Measurements from ENCODE around the gene CRYBG3. TPM values are rescaled to one million over a fixed set of nuclear protein-coding genes. Genes with fewer than 3 reads are reported as not detected.

Gene CRYBG3
- total RNA-seq, 1 donor from 2014 or later: 19.9 TPM

DNA sequence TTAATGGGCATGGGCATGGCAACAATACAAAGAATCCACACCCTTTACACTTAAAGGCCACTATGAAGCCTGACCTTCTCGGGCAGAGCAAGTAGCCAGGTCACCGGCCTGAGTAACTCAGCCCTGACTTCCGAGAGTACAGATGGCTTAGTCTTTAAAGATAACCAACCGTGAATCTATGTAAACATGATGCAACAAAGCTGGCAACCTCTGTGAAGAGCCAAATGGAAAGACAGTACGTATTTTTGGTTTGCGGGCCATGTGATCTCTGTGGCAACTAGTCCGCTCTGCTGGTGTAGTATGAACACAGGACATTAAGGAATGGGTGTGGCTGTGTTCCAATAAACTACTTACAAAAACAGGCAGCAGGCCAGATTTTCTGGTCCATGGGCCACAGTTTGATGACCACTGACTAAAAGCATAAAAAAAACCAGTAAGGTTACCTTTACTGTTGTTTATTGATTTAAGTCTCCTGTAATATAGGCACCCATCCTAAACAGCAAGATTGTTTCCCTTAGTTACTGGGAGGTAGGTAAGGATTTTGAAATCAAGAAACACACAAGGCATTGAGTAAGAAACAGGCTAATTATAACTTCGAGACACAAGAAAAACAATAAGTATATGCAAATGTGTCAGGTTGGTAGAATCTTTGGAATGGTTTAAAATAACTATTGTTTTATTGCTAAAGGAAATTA is 136.0 kb downstream of the CRYBG3 start:
- H3K4me3 ChIP-seq: no peak overlapping the region
- H3K4me1 ChIP-seq: peaks cover 15% of the 10 kb centered on the region
- H3K27me3 ChIP-seq (ENCODE audit: low read depth): no peaks in the 10 kb centered on the region
- TF ChIP-seq, protein P1, sequence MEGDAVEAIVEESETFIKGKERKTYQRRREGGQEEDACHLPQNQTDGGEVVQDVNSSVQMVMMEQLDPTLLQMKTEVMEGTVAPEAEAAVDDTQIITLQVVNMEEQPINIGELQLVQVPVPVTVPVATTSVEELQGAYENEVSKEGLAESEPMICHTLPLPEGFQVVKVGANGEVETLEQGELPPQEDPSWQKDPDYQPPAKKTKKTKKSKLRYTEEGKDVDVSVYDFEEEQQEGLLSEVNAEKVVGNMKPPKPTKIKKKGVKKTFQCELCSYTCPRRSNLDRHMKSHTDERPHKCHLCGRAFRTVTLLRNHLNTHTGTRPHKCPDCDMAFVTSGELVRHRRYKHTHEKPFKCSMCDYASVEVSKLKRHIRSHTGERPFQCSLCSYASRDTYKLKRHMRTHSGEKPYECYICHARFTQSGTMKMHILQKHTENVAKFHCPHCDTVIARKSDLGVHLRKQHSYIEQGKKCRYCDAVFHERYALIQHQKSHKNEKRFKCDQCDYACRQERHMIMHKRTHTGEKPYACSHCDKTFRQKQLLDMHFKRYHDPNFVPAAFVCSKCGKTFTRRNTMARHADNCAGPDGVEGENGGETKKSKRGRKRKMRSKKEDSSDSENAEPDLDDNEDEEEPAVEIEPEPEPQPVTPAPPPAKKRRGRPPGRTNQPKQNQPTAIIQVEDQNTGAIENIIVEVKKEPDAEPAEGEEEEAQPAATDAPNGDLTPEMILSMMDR (IDR thresholded peaks at IDR 0.05; ENCODE audit: borderline replicate concordance): no peak
- H3K36me3 ChIP-seq: peaks cover 49% of the 10 kb centered on the region
- no peak for DNase-seq
- no peak overlapping the region for H3K27ac ChIP-seq (replicated peaks)
- intact Hi-C loops (cut with micrococcal nuclease): no loop called here
- H3K9me3 ChIP-seq (replicated peaks): no peaks in the 10 kb centered on the region

DNA sequence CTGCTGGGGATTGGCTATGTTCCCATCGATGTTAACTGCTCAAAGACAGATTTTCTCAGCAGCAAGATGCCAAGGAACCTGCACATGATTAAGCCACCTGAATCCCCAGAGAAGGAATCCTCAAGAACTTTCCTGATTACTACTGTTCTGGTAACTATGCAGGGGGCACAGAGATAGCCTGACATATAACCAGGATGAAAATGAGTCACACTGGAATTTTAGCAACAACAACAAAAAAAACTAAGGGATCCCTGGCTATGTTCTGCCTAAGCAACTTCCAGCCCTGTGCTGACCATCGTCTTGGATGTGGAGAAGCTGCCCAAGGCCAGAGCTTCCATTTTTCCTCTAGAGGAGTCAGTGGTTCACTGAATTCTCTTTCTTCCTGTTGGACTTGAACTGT is 136.6 kb downstream of the CRYBG3 start:
- DNase-seq: no peak
- H3K9me3 ChIP-seq (replicated peaks): no peaks in the 10 kb centered on the region
- TF ChIP-seq, protein P1 (IDR thresholded peaks at IDR 0.05; ENCODE audit: borderline replicate concordance): no peak
- intact Hi-C loops (cut with micrococcal nuclease): no loop called here
- H3K36me3 ChIP-seq: peaks cover 43% of the 10 kb centered on the region
- H3K4me1 ChIP-seq: peaks cover 20% of the 10 kb centered on the region
- H3K27ac ChIP-seq (replicated peaks): no peak overlapping the region
- H3K27me3 ChIP-seq (ENCODE audit: low read depth): no peaks in the 10 kb centered on the region
- no peak overlapping the region for H3K4me3 ChIP-seq

DNA sequence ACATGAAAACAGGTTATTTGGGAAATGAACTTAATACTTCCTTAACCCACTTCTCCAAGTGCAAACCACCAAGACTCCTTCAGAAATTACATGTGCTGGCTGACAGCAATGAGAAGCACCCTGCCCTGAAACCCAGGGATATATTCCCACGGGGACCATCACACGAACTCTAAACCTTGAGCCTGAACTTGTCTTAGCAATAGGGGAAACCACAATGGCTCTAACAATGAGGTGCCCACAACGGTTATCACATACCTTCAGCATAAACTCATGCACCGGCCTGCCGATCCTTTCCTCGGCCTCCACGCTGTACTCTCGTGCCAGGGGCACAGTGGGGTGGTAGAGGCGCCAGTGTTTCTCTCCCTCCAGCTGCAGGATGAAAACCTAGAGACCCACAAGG is 137.0 kb downstream of the CRYBG3 start:
- Histone ChIP-seq H3K4me3 (no peak overlapping the region), H3K27me3 (ENCODE audit: low read depth) (no peaks in the 10 kb centered on the region), H3K9me3 (replicated peaks) (no peaks in the 10 kb centered on the region), H3K36me3 (peaks cover 39% of the 10 kb centered on the region), H3K4me1 (peaks cover 24% of the 10 kb centered on the region), H3K27ac (replicated peaks) (no peak overlapping the region)
- TF ChIP-seq, protein P1 (IDR thresholded peaks at IDR 0.05; ENCODE audit: borderline replicate concordance): no peak
- intact Hi-C loops (cut with micrococcal nuclease): no loop called here
- no peak for DNase-seq

DNA sequence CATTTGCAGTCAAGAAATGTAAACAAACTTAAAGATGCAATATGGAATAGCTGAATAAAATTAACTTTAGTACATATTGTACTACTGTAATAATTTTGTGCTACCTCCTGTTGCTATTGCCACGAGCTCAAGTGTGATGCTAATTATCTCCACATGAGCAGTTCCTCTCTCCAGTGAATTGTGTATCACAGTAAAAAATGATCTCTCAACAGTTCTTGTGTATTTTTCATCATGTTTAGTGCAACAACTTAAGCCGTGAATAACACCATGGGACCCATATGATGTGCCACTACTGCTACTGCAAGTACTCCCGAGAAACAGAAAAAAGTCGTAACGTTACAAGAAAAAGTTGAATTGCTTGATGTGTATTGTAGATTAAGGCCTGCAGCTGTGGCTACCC is 138.1 kb downstream of the CRYBG3 start:
- no peak for DNase-seq
- Histone ChIP-seq H3K4me3 (no peak overlapping the region), H3K4me1 (peaks cover 29% of the 10 kb centered on the region), H3K9me3 (replicated peaks) (no peaks in the 10 kb centered on the region), H3K36me3 (peaks cover 29% of the 10 kb centered on the region), H3K27me3 (ENCODE audit: low read depth) (no peaks in the 10 kb centered on the region), H3K27ac (replicated peaks) (no peak overlapping the region)
- TF ChIP-seq, protein P1 (IDR thresholded peaks at IDR 0.05; ENCODE audit: borderline replicate concordance): no peak
- intact Hi-C loops (cut with micrococcal nuclease): no loop called here

DNA sequence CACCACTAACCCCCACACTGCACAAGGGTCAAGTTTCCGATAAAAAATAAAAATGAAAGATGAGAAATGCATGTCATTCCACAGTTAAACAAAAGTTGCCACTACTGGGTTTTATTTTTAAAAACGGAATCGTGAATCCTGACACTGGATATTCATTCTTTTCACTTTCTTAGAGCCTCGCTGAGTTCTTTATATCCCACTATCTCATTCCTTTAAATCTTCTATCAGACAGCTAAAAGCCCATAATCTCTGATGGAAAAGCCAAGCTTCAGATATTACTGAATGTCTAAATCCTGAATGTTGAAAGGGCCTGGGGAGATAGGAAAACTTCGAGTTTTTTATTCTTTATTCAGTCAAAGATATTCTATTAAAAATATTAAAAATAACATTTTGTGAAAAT is 138.7 kb downstream of the CRYBG3 start:
- no peaks in the 10 kb centered on the region for H3K27me3 ChIP-seq (ENCODE audit: low read depth)
- H3K27ac ChIP-seq (replicated peaks): no peak overlapping the region
- TF ChIP-seq, protein P1 (IDR thresholded peaks at IDR 0.05; ENCODE audit: borderline replicate concordance): no peak
- H3K4me3 ChIP-seq: no peak overlapping the region
- no peak for DNase-seq
- intact Hi-C loops (cut with micrococcal nuclease): no loop called here
- H3K4me1 ChIP-seq: peaks cover 33% of the 10 kb centered on the region
- H3K9me3 ChIP-seq (replicated peaks): no peaks in the 10 kb centered on the region
- H3K36me3 ChIP-seq: peaks cover 29% of the 10 kb centered on the region

All from left ventricle myocardium inferior (tissue), 1 donor.